Ishikawa (cell line): ENCODE results near the gene BAZ1A.

ENCODE experiments used
- CEBPB ChIP-seq: IDR thresholded peaks from 2 replicates; pipeline ENCODE4 v1.6.1; 2012
- CREB1 ChIP-seq: IDR thresholded peaks from 2 replicates; pipeline ENCODE4 v1.6.1; 2012; ENCODE audit warnings: low read depth
- EGR1 ChIP-seq: IDR thresholded peaks from 2 replicates; pipeline ENCODE4 v1.6.1; 2012
- EP300 ChIP-seq: IDR thresholded peaks from 2 replicates; pipeline ENCODE4 v1.6.1; 2012; ENCODE audit warnings: borderline replicate concordance
- FOXM1 ChIP-seq: IDR thresholded peaks from 2 replicates; pipeline ENCODE4 v1.6.1; 2012; ENCODE audit warnings: low read depth, borderline replicate concordance
- MAX ChIP-seq: IDR thresholded peaks from 2 replicates; pipeline ENCODE4 v1.6.1; 2012
- NFIC ChIP-seq: IDR thresholded peaks from 2 replicates; pipeline ENCODE4 v1.6.1; 2012
- RAD21 ChIP-seq: IDR thresholded peaks from 2 replicates; pipeline ENCODE4 v1.6.1; 2012; ENCODE audit warnings: low read depth
- REST ChIP-seq: IDR thresholded peaks from 2 replicates; pipeline ENCODE4 v1.6.1; 2012; ENCODE audit warnings: low read depth, mild to moderate bottlenecking
- TAF1 ChIP-seq: IDR thresholded peaks from 2 replicates; pipeline ENCODE4 v1.6.1; 2012; ENCODE audit warnings: low read depth, mild to moderate bottlenecking
- TCF12 ChIP-seq: IDR thresholded peaks from 2 replicates; pipeline ENCODE4 v1.6.1; 2012; ENCODE audit warnings: low read depth
- TEAD4 ChIP-seq: IDR thresholded peaks from 2 replicates; pipeline ENCODE4 v1.6.1; 2012
- USF1 ChIP-seq: IDR thresholded peaks from 2 replicates; pipeline ENCODE4 v1.6.1; 2012
- YY1 ChIP-seq: IDR thresholded peaks from 2 replicates; pipeline ENCODE4 v1.6.1; 2012; ENCODE audit warnings: low read depth
- ZBTB7A ChIP-seq: IDR thresholded peaks from 2 replicates; pipeline ENCODE4 v1.6.1; 2012; ENCODE audit warnings: low read depth

BAZ1A gene

GRCh38 chr14:34766060-34766459, 109.1 kb downstream of the BAZ1A start:
- no peak for TF ChIP-seq CREB1
- TF ChIP-seq NFIC, result no peak
- TF ChIP-seq EP300, result no peak
- no peak for TF ChIP-seq REST
- TF ChIP-seq TAF1, result no peak
- no peak for TF ChIP-seq CEBPB
- no peak for TF ChIP-seq EGR1
- TF ChIP-seq TCF12, result no peak
- no peak for TF ChIP-seq ZBTB7A
- TF ChIP-seq TEAD4, result no peak
- no peak for TF ChIP-seq YY1
- no peak for TF ChIP-seq FOXM1
- TF ChIP-seq RAD21, result no peak
- TF ChIP-seq MAX, result no peak
- TF ChIP-seq USF1, result no peak

GRCh38 chr14:34755215-34755614, 119.9 kb downstream of the BAZ1A start:
- TF ChIP-seq TCF12 (no peak), ZBTB7A (no peak), CEBPB (no peak), NFIC (no peak), FOXM1 (no peak), TEAD4 (no peak), EP300 (no peak), REST (no peak), USF1 (no peak)

- no peak for TF ChIP-seq CREB1
- no peak for TF ChIP-seq REST
- no peak for TF ChIP-seq TAF1
- TF ChIP-seq FOXM1, result no peak
- TF ChIP-seq YY1, result no peak
- TF ChIP-seq TEAD4, result no peak
- no peak for TF ChIP-seq CEBPB
- TF ChIP-seq EP300, result no peak
Observed at GRCh38 chr14:34754687-34755086, 120.5 kb downstream of the BAZ1A start.

- TF ChIP-seq YY1 (no peak), FOXM1 (no peak), TCF12 (no peak), REST (no peak), USF1 (no peak), MAX (no peak), TAF1 (no peak), CEBPB (no peak), EP300 (no peak), CREB1 (no peak), TEAD4 (no peak), EGR1 (no peak), NFIC (no peak)
Observed at GRCh38 chr14:34750670-34751069, 124.5 kb downstream of the BAZ1A start.
